K562 (cell line): ENCODE data around the gene GATA2. TPM values are rescaled to one million over a fixed set of nuclear protein-coding genes. Genes with fewer than 3 reads are reported as not detected.

Experiments used
- BHLHE40 ChIP-seq: IDR thresholded peaks from 2 replicates; pipeline ENCODE4 v1.6.1; 2011; ENCODE audit warnings: low read length, improper control_type of control experiment
- ESRRA ChIP-seq: fragments of 450-650 bp; IDR thresholded peaks from 2 replicates; pipeline ENCODE4 v1.6.1; 2014; ENCODE audit warnings: low read depth, mild to moderate bottlenecking, moderate library complexity, borderline replicate concordance
- FOXM1 ChIP-seq, 2 experiments: fragments of 450-650 bp in 1 of 2; sonication (generic) in 1 of 2; formaldehyde crosslinking in 1 of 2; IDR thresholded peaks; 2 replicates each; pipeline versions ENCODE4 v1.6.1 to v1.9.0; 2017 to 2022; ENCODE audit warnings: low read depth in 2 of 2, mild to moderate bottlenecking in 2 of 2, missing genetic modification reagents in 1 of 2, moderate library complexity in 1 of 2
- MYNN ChIP-seq, 2 experiments: sonication (generic); formaldehyde crosslinking in 1 of 2; IDR thresholded peaks; 2 replicates each; pipeline versions ENCODE4 v1.5.0 to v1.6.1; 2016 to 2020; ENCODE audit warnings: antibody characterized with exemption in 1 of 2, missing genetic modification reagents in 1 of 2
- PHF8 ChIP-seq: fragments of 200-600 bp; sonication (generic); IDR thresholded peaks from 2 replicates; pipeline ENCODE4 v1.6.1; 2012; ENCODE audit warnings: mixed run types, mild to moderate bottlenecking, inconsistent platforms, low read length, moderate library complexity, borderline replicate concordance
- PTRF ChIP-seq: fragments of 450-650 bp; IDR thresholded peaks from 2 replicates; pipeline ENCODE4 v1.6.1; 2016; ENCODE audit warnings: mild to moderate bottlenecking, missing genetic modification characterization, missing compliant biosample characterization
- SMAD4 ChIP-seq: fragments of 250-450 bp; sonication (Bioruptor Pico); conservative IDR thresholded peaks from 2 replicates; pipeline ENCODE4 v1.8.0; 2021; ENCODE audit warnings: inconsistent platforms, mild to moderate bottlenecking, moderate library complexity
- SP1 ChIP-seq: sonication (generic); formaldehyde crosslinking; IDR thresholded peaks from 2 replicates; pipeline ENCODE4 v1.8.1; 2022; ENCODE audit warnings: mild to moderate bottlenecking, missing genetic modification reagents
- SRSF1 ChIP-seq: fragments of 200-400 bp; formaldehyde crosslinking; IDR thresholded peaks from 2 replicates; pipeline ENCODE4 v1.6.1; 2017; ENCODE audit warnings: mild to moderate bottlenecking, low read depth, low read length, moderate library complexity
- ZNF354B ChIP-seq: fragments of 250-450 bp; sonication (Bioruptor Pico); IDR thresholded peaks from 2 replicates; pipeline ENCODE4 v1.4.0; 2020
- ZNF77 ChIP-seq: fragments of 250-450 bp; sonication (Bioruptor Pico); IDR thresholded peaks from 2 replicates; pipeline ENCODE4 v1.5.0; 2020
- polyA plus RNA-seq, 8 experiments: library from polyadenylated mRNA; depleted of rRNA in 4 of 8; stranded (reverse) in 5 of 8; unstranded in 3 of 8; fragments of >200 nt; fragmentation: Nextera tagmentation in 2 of 8; fragmentation: Illumina TruSeq in 1 of 8; extraction: Ambion mirVana in 2 of 8; extraction: Trizol in 1 of 8; gene quantifications; 2 replicates each; pipeline versions ENCODE4 v1.2.1 to v1.2.3, GENCODE V29; 2011 to 2014; ENCODE audit warnings: inconsistent platforms in 1 of 8, missing spikeins in 1 of 8
- total RNA-seq, 7 experiments: library from RNA; depleted of rRNA in 6 of 7; stranded (reverse); fragments of >200 nt in 6 of 7; fragmentation: Illumina TruSeq in 2 of 7; extraction: Trizol in 2 of 7; gene quantifications; 2 replicates each; pipeline versions ENCODE4 v1.2.1 to v1.2.3, GENCODE V29; 2011 to 2021; ENCODE audit warnings: low replicate concordance in 1 of 7
- TF ChIP-seq, protein P1 (sequence below), 2 experiments: fragments of 200-800 bp in 1 of 2; sonication (Bioruptor generic) in 1 of 2; sonication (generic) in 1 of 2; formaldehyde crosslinking in 1 of 2; IDR thresholded peaks in 1 of 2; conservative IDR thresholded peaks in 1 of 2; 2 replicates each; pipeline versions ENCODE4 v1.5.0 to v1.6.1; 2016 to 2020; ENCODE audit warnings: missing compliant biosample characterization in 1 of 2, missing genetic modification characterization in 1 of 2, missing genetic modification reagents in 1 of 2
- TF ChIP-seq, protein P2 (sequence below): fragments of 250-450 bp; sonication (Bioruptor Pico); IDR thresholded peaks from 2 replicates; pipeline ENCODE4 v1.9.0; 2021; ENCODE audit warnings: mild to moderate bottlenecking
- TF ChIP-seq, protein P3 (sequence below): sonication (generic); formaldehyde crosslinking; IDR thresholded peaks from 2 replicates; pipeline ENCODE4 v1.4.0; 2020; ENCODE audit warnings: mild to moderate bottlenecking, missing genetic modification reagents
- TF ChIP-seq, protein P4 (sequence below), 2 experiments: IDR thresholded peaks; 2 replicates each; pipeline ENCODE4 v1.6.1; 2011; ENCODE audit warnings: borderline replicate concordance in 1 of 2, control low read depth in 1 of 2, low read depth in 1 of 2, low read length in 1 of 2, mild to moderate bottlenecking in 1 of 2, mixed read lengths in 1 of 2, moderate library complexity in 1 of 2; ENCODE audit not compliant: insufficient read depth in 1 of 2, insufficient read length in 1 of 2, poor library complexity in 1 of 2, severe bottlenecking in 1 of 2; ENCODE audit errors: extremely low read depth in 1 of 2
- TF ChIP-seq, protein P5 (sequence below): IDR thresholded peaks from 3 replicates; pipeline ENCODE4 v1.6.1; 2011; ENCODE audit warnings: borderline replicate concordance, mild to moderate bottlenecking; ENCODE audit not compliant: insufficient read length, insufficient read depth

GATA2 gene
- total and polyA plus RNA-seq, 9 of the 15 experiments (the other 6 are each of a cell fraction or from before 2014, with no cell fraction given): 8.5 to 218 (median 50.8) TPM

DNA sequence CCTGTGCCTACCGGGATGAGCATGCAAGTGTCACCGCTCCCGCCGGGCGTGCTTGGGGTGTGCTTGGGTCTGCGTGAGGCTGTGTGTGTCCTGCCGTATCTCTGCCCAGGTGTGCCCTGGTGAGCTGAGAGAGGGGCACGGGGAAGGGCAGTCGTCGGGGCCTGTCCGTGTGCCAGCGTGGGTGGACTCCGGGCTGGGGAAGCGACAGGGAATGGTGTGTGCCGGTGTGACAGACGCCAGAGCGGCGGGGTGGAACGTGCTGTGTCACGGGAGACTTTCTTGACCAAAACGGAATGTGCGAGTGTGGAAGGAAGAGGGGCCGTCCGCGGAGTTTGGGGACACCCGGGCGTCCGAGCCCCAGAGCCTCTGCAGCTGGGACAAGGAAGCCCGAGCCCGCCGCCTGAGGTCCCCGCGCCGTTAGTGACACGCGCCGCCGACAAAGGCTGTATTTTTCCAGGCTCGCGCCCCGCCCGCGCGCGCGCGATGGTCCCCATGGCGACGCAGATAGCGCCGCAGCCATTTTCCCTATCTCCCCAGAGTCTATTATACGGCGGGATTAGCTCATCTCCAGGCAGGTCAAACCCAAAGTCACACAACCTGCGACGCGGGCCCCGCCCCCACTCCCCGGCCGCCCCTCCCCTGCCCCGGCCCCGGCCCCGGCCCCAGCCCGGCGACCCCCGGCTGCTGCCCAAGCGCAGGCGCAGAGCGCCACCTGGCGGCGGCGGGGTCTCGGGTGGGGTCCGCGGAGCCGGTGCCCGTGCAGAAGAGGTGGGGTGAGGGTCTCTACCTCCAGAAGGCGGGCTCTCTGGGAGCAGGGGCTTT lies 4.5 kb upstream of the GATA2 start (continued):
- TF ChIP-seq, protein P1, sequence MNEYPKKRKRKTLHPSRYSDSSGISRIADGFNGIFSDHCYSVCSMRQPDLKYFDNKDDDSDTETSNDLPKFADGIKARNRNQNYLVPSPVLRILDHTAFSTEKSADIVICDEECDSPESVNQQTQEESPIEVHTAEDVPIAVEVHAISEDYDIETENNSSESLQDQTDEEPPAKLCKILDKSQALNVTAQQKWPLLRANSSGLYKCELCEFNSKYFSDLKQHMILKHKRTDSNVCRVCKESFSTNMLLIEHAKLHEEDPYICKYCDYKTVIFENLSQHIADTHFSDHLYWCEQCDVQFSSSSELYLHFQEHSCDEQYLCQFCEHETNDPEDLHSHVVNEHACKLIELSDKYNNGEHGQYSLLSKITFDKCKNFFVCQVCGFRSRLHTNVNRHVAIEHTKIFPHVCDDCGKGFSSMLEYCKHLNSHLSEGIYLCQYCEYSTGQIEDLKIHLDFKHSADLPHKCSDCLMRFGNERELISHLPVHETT (CRISPR knock-in tag; conservative IDR thresholded peaks at IDR 0.05 in 1 of 2, IDR thresholded peaks at IDR 0.05 in 1 of 2): no peak
- TF ChIP-seq BHLHE40 (no peak), PHF8 (peak; percentile 30; the same call in 1 of the 2 replicates), ZNF77 (CRISPR knock-in tag) (no peak), ESRRA (peak; percentile 38; the same call in 1 of the 2 replicates), SP1 (CRISPR knock-in tag) (no peak), ZNF354B (CRISPR knock-in tag) (no peak), SMAD4 (CRISPR knock-in tag) (peak; percentile 15; the same call in 1 of the 2 replicates), MYNN (IDR thresholded peaks at IDR 0.05) (no peak), MYNN (CRISPR knock-in tag; IDR thresholded peaks at IDR 0.05) (no peak), SRSF1 (no peak), FOXM1 (IDR thresholded peaks at IDR 0.05; ENCODE audit: low read depth) (no peak), FOXM1 (CRISPR knock-in tag; IDR thresholded peaks at IDR 0.05; ENCODE audit: low read depth) (no peak), PTRF (no peak)
- TF ChIP-seq, protein P2, sequence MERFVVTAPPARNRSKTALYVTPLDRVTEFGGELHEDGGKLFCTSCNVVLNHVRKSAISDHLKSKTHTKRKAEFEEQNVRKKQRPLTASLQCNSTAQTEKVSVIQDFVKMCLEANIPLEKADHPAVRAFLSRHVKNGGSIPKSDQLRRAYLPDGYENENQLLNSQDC: no peak
- TF ChIP-seq, protein P3, sequence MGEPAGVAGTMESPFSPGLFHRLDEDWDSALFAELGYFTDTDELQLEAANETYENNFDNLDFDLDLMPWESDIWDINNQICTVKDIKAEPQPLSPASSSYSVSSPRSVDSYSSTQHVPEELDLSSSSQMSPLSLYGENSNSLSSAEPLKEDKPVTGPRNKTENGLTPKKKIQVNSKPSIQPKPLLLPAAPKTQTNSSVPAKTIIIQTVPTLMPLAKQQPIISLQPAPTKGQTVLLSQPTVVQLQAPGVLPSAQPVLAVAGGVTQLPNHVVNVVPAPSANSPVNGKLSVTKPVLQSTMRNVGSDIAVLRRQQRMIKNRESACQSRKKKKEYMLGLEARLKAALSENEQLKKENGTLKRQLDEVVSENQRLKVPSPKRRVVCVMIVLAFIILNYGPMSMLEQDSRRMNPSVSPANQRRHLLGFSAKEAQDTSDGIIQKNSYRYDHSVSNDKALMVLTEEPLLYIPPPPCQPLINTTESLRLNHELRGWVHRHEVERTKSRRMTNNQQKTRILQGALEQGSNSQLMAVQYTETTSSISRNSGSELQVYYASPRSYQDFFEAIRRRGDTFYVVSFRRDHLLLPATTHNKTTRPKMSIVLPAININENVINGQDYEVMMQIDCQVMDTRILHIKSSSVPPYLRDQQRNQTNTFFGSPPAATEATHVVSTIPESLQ (CRISPR knock-in tag): no peak
- TF ChIP-seq, protein P4, sequence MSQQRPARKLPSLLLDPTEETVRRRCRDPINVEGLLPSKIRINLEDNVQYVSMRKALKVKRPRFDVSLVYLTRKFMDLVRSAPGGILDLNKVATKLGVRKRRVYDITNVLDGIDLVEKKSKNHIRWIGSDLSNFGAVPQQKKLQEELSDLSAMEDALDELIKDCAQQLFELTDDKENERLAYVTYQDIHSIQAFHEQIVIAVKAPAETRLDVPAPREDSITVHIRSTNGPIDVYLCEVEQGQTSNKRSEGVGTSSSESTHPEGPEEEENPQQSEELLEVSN (IDR thresholded peaks at IDR 0.05; ENCODE audit: borderline replicate concordance in 1 of 2, extremely low read depth in 1 of 2, insufficient read depth in 1 of 2, insufficient read length in 1 of 2, low read depth in 1 of 2, low read length in 1 of 2, poor library complexity in 1 of 2, severe bottlenecking in 1 of 2): peak; percentile 51 to 91
- TF ChIP-seq, protein P5, sequence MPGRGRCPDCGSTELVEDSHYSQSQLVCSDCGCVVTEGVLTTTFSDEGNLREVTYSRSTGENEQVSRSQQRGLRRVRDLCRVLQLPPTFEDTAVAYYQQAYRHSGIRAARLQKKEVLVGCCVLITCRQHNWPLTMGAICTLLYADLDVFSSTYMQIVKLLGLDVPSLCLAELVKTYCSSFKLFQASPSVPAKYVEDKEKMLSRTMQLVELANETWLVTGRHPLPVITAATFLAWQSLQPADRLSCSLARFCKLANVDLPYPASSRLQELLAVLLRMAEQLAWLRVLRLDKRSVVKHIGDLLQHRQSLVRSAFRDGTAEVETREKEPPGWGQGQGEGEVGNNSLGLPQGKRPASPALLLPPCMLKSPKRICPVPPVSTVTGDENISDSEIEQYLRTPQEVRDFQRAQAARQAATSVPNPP: no peak
